GM21423 (cell line): ENCODE measurements around the gene URGCP.
A peak's percentile ranks its signal among the peaks of the same experiment; 100 is the strongest.
"Not testable (repeated sequence)": the region's sequence is repeated elsewhere in the genome, so short reads cannot be mapped to it uniquely, and the experiment has no call there.

ENCODE experiments used
- ATAC-seq: cut with Tn5 transposase; IDR thresholded peaks from one replicate; pipeline ENCODE4 v1.9.1; 2021; ENCODE audit warnings: mild to moderate bottlenecking, moderate library complexity; ENCODE audit not compliant: unreplicated experiment

URGCP gene

GRCh38 chr7:43838201-43838658, 68.2 kb downstream of the URGCP start:
- no peak for ATAC-seq

- peak; percentile 46 for ATAC-seq
Observed at GRCh38 chr7:43834463-43835251, 71.7 kb downstream of the URGCP start.

GRCh38 chr7:43830917-43831316, 75.5 kb downstream of the URGCP start:
- not testable (repeated sequence) for ATAC-seq
